Ascending aorta (tissue), 2 donors: ENCODE data around the gene PDE7B. TPM values are rescaled to one million over a fixed set of nuclear protein-coding genes. Genes with fewer than 3 reads are reported as not detected.

ENCODE experiments used
- DNase-seq, 2 donors: peaks; one replicate each; pipeline ENCODE4 v3.0.0-alpha.2; 2019; ENCODE audit warnings: low spot score in 2 of 2
- H3K27ac ChIP-seq, 2 donors: fragments of 200-600 bp; sonication (generic); one replicate each; pipeline ENCODE4 v1.5.1; 2016 to 2017; ENCODE audit warnings: mild to moderate bottlenecking in 1 of 2
- H3K27me3 ChIP-seq: fragments of 200-600 bp; sonication (generic); one replicate; pipeline ENCODE4 v1.5.1; 2017
- H3K36me3 ChIP-seq, 2 donors: fragments of 200-600 bp; sonication (generic); one replicate each; pipeline ENCODE4 v1.5.1; 2016
- H3K4me1 ChIP-seq, 2 donors: fragments of 200-600 bp; sonication (generic); one replicate each; pipeline ENCODE4 v1.5.1; 2016 to 2017; ENCODE audit warnings: mild to moderate bottlenecking in 1 of 2
- H3K4me3 ChIP-seq, 2 donors: fragments of 200-600 bp; sonication (generic); one replicate each; pipeline ENCODE4 v1.5.1; 2016 to 2017; ENCODE audit warnings: mild to moderate bottlenecking in 1 of 2
- H3K9me3 ChIP-seq, 2 donors: fragments of 200-600 bp; sonication (generic); one replicate each; pipeline ENCODE4 v1.5.1; 2016
- CTCF ChIP-seq, 3 experiments: fragments of 200-600 bp in 2 of 3; fragments of 450-650 bp in 1 of 3; sonication (generic) in 2 of 3; IDR thresholded peaks; one replicate each; pipeline ENCODE4 v1.5.1; 2016 to 2019; ENCODE audit warnings: antibody characterized with exemption in 3 of 3, mild to moderate bottlenecking in 1 of 3, moderate library complexity in 1 of 3
- intact Hi-C: fragments of 100-400 bp; cut with DNase I; formaldehyde crosslinking; loops from one replicate; pipeline ENCODE4 v1.15.1; 2023
- total RNA-seq: library from RNA; depleted of rRNA; stranded (reverse); fragments of >200 nt; gene quantifications from one replicate; pipeline ENCODE4 v1.1.0, GENCODE V29; 2016

PDE7B gene
- total RNA-seq, 1 donor from 2014 or later: 6.0 TPM

- no peak for DNase-seq
- Histone ChIP-seq H3K4me1 (peaks cover 0 to 4% of the 10 kb centered on the region in 2 donors), H3K9me3 (no peaks in the 10 kb centered on the region), H3K27ac (peak overlapping the region in 1 of 2 donors; percentile 31), H3K27me3 (no peaks in the 10 kb centered on the region), H3K36me3 (no peaks in the 10 kb centered on the region), H3K4me3 (no peak overlapping the region)
- intact Hi-C loops: no loop called here
- no peak for TF ChIP-seq CTCF (IDR thresholded peaks at IDR 0.05)
Observed at GRCh38 chr6:135901774-135902524, 50.4 kb downstream of the PDE7B start.

GRCh38 chr6:135902756-135903331 lies 51.3 kb downstream of the PDE7B start:
- H3K4me1 ChIP-seq: peaks cover 0 to 4% of the 10 kb centered on the region in 2 donors
- H3K27me3 ChIP-seq: no peaks in the 10 kb centered on the region
- DNase-seq: no peak
- intact Hi-C loops: no loop called here
- H3K9me3 ChIP-seq: no peaks in the 10 kb centered on the region
- TF ChIP-seq CTCF (IDR thresholded peaks at IDR 0.05): no peak
- no peak overlapping the region for H3K27ac ChIP-seq
- H3K4me3 ChIP-seq: no peak overlapping the region
- no peaks in the 10 kb centered on the region for H3K36me3 ChIP-seq

- no peak for DNase-seq
- Histone ChIP-seq H3K9me3 (no peaks in the 10 kb centered on the region), H3K27me3 (no peaks in the 10 kb centered on the region), H3K4me1 (peaks cover 0 to 4% of the 10 kb centered on the region in 2 donors), H3K4me3 (no peak overlapping the region), H3K36me3 (no peaks in the 10 kb centered on the region), H3K27ac (no peak overlapping the region)
- no peak for TF ChIP-seq CTCF (IDR thresholded peaks at IDR 0.05)
- intact Hi-C loops: no loop called here
Observed at GRCh38 chr6:135904666-135905065, 53.2 kb downstream of the PDE7B start.

GRCh38 chr6:135905604-135906300 lies 54.3 kb downstream of the PDE7B start:
- H3K4me3 ChIP-seq: no peak overlapping the region
- TF ChIP-seq CTCF (IDR thresholded peaks at IDR 0.05): no peak
- peaks cover 0 to 4% of the 10 kb centered on the region in 2 donors for H3K4me1 ChIP-seq
- H3K27me3 ChIP-seq: no peaks in the 10 kb centered on the region
- no peaks in the 10 kb centered on the region for H3K9me3 ChIP-seq
- no peaks in the 10 kb centered on the region for H3K36me3 ChIP-seq
- DNase-seq: no peak
- intact Hi-C loops: no loop called here
- H3K27ac ChIP-seq: no peak overlapping the region

- Histone ChIP-seq H3K4me3 (no peak overlapping the region), H3K36me3 (no peaks in the 10 kb centered on the region), H3K27me3 (no peaks in the 10 kb centered on the region), H3K9me3 (no peaks in the 10 kb centered on the region), H3K27ac (no peak overlapping the region), H3K4me1 (peaks cover 0 to 4% of the 10 kb centered on the region in 2 donors)
- TF ChIP-seq CTCF (IDR thresholded peaks at IDR 0.05): no peak
- intact Hi-C loops: no loop called here
- no peak for DNase-seq
Observed at GRCh38 chr6:135906542-135906941, 55.0 kb downstream of the PDE7B start.
